ENCODE measurements around the gene RABL6.
"Not testable (repeated sequence)": the region's sequence is repeated elsewhere in the genome, so short reads cannot be mapped to it uniquely, and the experiment has no call there.

DNA sequence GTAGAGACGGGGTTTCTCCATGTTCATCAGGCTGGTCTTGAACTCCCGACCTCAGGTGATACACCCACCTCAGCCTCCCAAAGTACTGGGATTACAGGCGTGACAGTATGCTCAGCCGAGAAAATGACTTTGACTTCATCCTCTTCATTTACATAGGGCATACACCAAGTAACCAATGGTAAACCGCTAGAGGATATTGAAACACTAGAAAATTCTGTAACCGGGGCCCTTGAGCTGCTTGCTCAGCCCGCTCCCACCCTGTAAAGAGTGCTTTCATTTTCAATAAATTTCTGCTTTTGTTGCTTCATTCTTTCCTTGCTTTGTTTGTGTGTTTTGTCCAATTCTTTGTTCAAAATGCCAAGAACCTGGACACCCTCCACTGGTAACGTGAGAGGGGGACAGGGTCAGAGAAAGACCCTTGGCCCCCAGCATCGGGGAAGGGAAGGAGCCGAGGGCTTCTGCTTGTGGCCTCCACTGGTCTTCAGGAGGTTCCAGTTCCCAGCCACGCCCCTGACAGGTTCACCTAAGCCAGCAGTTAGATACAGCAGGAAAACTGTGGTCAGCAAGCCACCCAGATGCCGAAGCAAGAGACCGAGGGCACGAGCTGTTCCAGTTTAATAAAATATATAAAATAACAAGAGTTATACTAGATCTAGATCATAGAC, 41.9 kb upstream of the RABL6 start:
- TF ChIP-seq, protein P1, sequence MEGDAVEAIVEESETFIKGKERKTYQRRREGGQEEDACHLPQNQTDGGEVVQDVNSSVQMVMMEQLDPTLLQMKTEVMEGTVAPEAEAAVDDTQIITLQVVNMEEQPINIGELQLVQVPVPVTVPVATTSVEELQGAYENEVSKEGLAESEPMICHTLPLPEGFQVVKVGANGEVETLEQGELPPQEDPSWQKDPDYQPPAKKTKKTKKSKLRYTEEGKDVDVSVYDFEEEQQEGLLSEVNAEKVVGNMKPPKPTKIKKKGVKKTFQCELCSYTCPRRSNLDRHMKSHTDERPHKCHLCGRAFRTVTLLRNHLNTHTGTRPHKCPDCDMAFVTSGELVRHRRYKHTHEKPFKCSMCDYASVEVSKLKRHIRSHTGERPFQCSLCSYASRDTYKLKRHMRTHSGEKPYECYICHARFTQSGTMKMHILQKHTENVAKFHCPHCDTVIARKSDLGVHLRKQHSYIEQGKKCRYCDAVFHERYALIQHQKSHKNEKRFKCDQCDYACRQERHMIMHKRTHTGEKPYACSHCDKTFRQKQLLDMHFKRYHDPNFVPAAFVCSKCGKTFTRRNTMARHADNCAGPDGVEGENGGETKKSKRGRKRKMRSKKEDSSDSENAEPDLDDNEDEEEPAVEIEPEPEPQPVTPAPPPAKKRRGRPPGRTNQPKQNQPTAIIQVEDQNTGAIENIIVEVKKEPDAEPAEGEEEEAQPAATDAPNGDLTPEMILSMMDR (IDR thresholded peaks at IDR 0.05): not testable (repeated sequence)
- not testable (repeated sequence) for TF ChIP-seq POLR2A (IDR thresholded peaks at IDR 0.05)

Measured in esophagus squamous epithelium (tissue), 4 donors.